SK-N-SH (cell line): ENCODE measurements around the gene KDSR. TPM values are rescaled to one million over a fixed set of nuclear protein-coding genes. Genes with fewer than 3 reads are reported as not detected.

ENCODE experiments used
- CTCF ChIA-PET: fragments of 300-600, 350-600 bp; formaldehyde crosslinking; extraction: SDS; loops from one replicate; lab custom pipeline; 2021; lab: Yijun Ruan, JAX
- POLR2A ChIA-PET: fragments of 350-600 bp; sonication (Branson Sonifier 250); formaldehyde crosslinking; extraction: SDS; loops from one replicate; lab custom pipeline; 2020; ENCODE audit warnings: antibody characterized with exemption, inconsistent platforms; lab: Yijun Ruan, JAX
- DNase-seq: peaks from one replicate; pipeline ENCODE4 v3.0.0; 2012
- H2AFZ ChIP-seq: fragments of 200-600 bp; sonication (generic); 2 replicates; pipeline ENCODE4 v1.8.1; 2016; ENCODE audit warnings: antibody characterized with exemption, mild to moderate bottlenecking, low read depth
- H3F3A ChIP-seq: fragments of 200-600 bp; sonication (generic); replicated peaks from 2 replicates; pipeline ENCODE3; 2016; ENCODE audit warnings: antibody characterized with exemption, mild to moderate bottlenecking; ENCODE audit not compliant: insufficient read depth
- H3K27ac ChIP-seq, 2 experiments: fragments of 200-500 bp in 1 of 2; fragments of 200-600 bp in 1 of 2; sonication (Bioruptor generic) in 1 of 2; sonication (generic), shearing (Covaris generic) in 1 of 2; 2 replicates each; pipeline versions ENCODE4 v1.5.1 to v1.6.1; 2014 to 2016; ENCODE audit warnings: low read depth in 2 of 2, inconsistent platforms in 1 of 2, low read length in 1 of 2, mild to moderate bottlenecking in 1 of 2, mixed read lengths in 1 of 2
- H3K27me3 ChIP-seq: fragments of 200-600 bp; sonication (generic), shearing (Covaris generic); 2 replicates; pipeline ENCODE4 v1.6.1; 2016; ENCODE audit warnings: mixed run types; ENCODE audit not compliant: insufficient read depth
- H3K36me3 ChIP-seq, 2 experiments: fragments of 200-500 bp in 1 of 2; fragments of 200-600 bp in 1 of 2; sonication (Bioruptor generic) in 1 of 2; sonication (generic) in 1 of 2; replicated peaks in 1 of 2; 2 replicates each; pipeline versions ENCODE3 to v1.5.1; 2014 to 2016; ENCODE audit warnings: low read length in 1 of 2, mild to moderate bottlenecking in 1 of 2; ENCODE audit not compliant: insufficient read depth in 2 of 2, control insufficient read depth in 1 of 2
- H3K4me1 ChIP-seq, 2 experiments: fragments of 200-500 bp in 1 of 2; fragments of 200-600 bp in 1 of 2; sonication (Bioruptor generic) in 1 of 2; sonication (generic), shearing (Covaris generic) in 1 of 2; 2 replicates each; pipeline versions ENCODE4 v1.5.1 to v1.6.1; 2014 to 2016; ENCODE audit warnings: low read depth in 1 of 2, low read length in 1 of 2, mixed run types in 1 of 2; ENCODE audit not compliant: insufficient read depth in 2 of 2, control insufficient read depth in 1 of 2
- H3K4me2 ChIP-seq: fragments of 200-600 bp; sonication (generic), shearing (Covaris generic); 2 replicates; pipeline ENCODE4 v1.6.1; 2017; ENCODE audit warnings: mixed run types
- H3K4me3 ChIP-seq, 2 experiments: fragments of 200-500 bp in 1 of 2; fragments of 200-600 bp in 1 of 2; sonication (Bioruptor generic) in 1 of 2; sonication (generic), shearing (Covaris generic) in 1 of 2; 2 replicates each; pipeline versions ENCODE4 v1.5.1 to v1.8.1; 2014 to 2016; ENCODE audit warnings: low read depth in 2 of 2, inconsistent platforms in 1 of 2, low read length in 1 of 2, mild to moderate bottlenecking in 1 of 2, mixed read lengths in 1 of 2, moderate library complexity in 1 of 2
- H3K79me2 ChIP-seq: fragments of 200-600 bp; sonication (generic); 2 replicates; pipeline ENCODE4 v1.8.1; 2017; ENCODE audit warnings: mild to moderate bottlenecking; ENCODE audit not compliant: insufficient read depth
- H3K9ac ChIP-seq: fragments of 200-600 bp; sonication (generic); 2 replicates; pipeline ENCODE4 v1.6.1; 2017; ENCODE audit warnings: mixed run types
- H3K9me2 ChIP-seq: fragments of 200-600 bp; sonication (generic); 2 replicates; pipeline ENCODE4 v1.6.1; 2017; ENCODE audit warnings: mixed run types
- H3K9me3 ChIP-seq: fragments of 200-600 bp; sonication (generic); 2 replicates; pipeline ENCODE4 v1.6.1; 2017; ENCODE audit warnings: mixed run types, mild to moderate bottlenecking, moderate library complexity
- H4K20me1 ChIP-seq: fragments of 200-600 bp; sonication (generic); 2 replicates; pipeline ENCODE4 v1.6.1; 2017; ENCODE audit warnings: mild to moderate bottlenecking, mixed run types; ENCODE audit not compliant: insufficient read depth
- CHD2 ChIP-seq: fragments of 150-350 bp; IDR thresholded peaks from 2 replicates; pipeline ENCODE4 v1.6.1; 2018; ENCODE audit warnings: low read length; ENCODE audit not compliant: partially characterized antibody
- FOXM1 ChIP-seq: IDR thresholded peaks from 2 replicates; pipeline ENCODE4 v1.4.0; 2012; ENCODE audit warnings: low read depth, mild to moderate bottlenecking
- GABPA ChIP-seq: IDR thresholded peaks from 2 replicates; pipeline ENCODE4 v1.4.0; 2012; ENCODE audit warnings: low read depth, mild to moderate bottlenecking
- JUND ChIP-seq: IDR thresholded peaks from 2 replicates; pipeline ENCODE4 v1.4.0; 2012
- NRF1 ChIP-seq: IDR thresholded peaks from 2 replicates; pipeline ENCODE4 v1.6.1; 2012; ENCODE audit warnings: low read depth, mild to moderate bottlenecking, low read length
- REST ChIP-seq: IDR thresholded peaks from 2 replicates; pipeline ENCODE4 v1.6.1; 2012; ENCODE audit warnings: mild to moderate bottlenecking, low read depth, low read length, moderate library complexity
- RXRA ChIP-seq: IDR thresholded peaks from 2 replicates; pipeline ENCODE4 v1.4.0; 2012; ENCODE audit warnings: low read depth, mild to moderate bottlenecking, borderline replicate concordance
- SMC3 ChIP-seq: IDR thresholded peaks from 2 replicates; pipeline ENCODE4 v1.6.1; 2012; ENCODE audit warnings: low read depth, low read length, improper control_type of control experiment
- USF1 ChIP-seq: IDR thresholded peaks from 2 replicates; pipeline ENCODE4 v1.4.0; 2012; ENCODE audit warnings: low read depth, borderline replicate concordance
- YY1 ChIP-seq: IDR thresholded peaks from 2 replicates; pipeline ENCODE4 v1.4.0; 2012; ENCODE audit warnings: low read depth, mild to moderate bottlenecking
- WGBS: methylation state at CpG from one replicate; pipeline ENCODE4 v1.1.6; 2017; ENCODE audit warnings: low lambda C conversion rate; 5-methylcytosine and 5-hydroxymethylcytosine counted together
- polyA plus RNA-seq, 3 experiments: library from polyadenylated mRNA; depleted of rRNA; stranded (reverse); fragments of >200 nt; gene quantifications; 2 replicates each; pipeline ENCODE4 v1.2.3, GENCODE V29; 2012

KDSR gene
- polyA plus RNA-seq, 1 of the 3 experiments (the other 2 are of a cell fraction) = 22.3 TPM

- no peak for TF ChIP-seq REST
- TF ChIP-seq, all 33 proteins: peak for 3
These were observed 68.3 kb downstream of the KDSR start (continued) for GRCh38 chr18:63298400-63299365.

GRCh38 chr18:63297687-63298399 lies 69.2 kb downstream of the KDSR start:
- DNase-seq = no peak
- no peak for TF ChIP-seq USF1
- TF ChIP-seq YY1 = no peak
- TF ChIP-seq SMC3 = no peak
- no peak for TF ChIP-seq GABPA
- no peak for TF ChIP-seq CHD2
- TF ChIP-seq FOXM1 = no peak
- no peak for TF ChIP-seq NRF1
- TF ChIP-seq JUND = no peak
- no peak for TF ChIP-seq RXRA
- H2AFZ ChIP-seq = no peak overlapping the region

More at GRCh38 chr18:63297687-63298399, 69.2 kb downstream of the KDSR start:
- Histone ChIP-seq H3K4me3 (no peak overlapping the region), H3K36me3 (no peaks in the 10 kb centered on the region), H3K79me2 (no peaks in the 10 kb centered on the region), H3K4me1 (peaks cover 0 to 6% of the 10 kb centered on the region in 2 experiments; a peak in 3 of 4 replicates), H3K27me3 (no peaks in the 10 kb centered on the region), H3K9me2 (no peaks in the 10 kb centered on the region), H3F3A (no peaks in the 10 kb centered on the region), H3K4me2 (no peak overlapping the region), H3K9ac (no peak overlapping the region), H3K27ac (no peak overlapping the region), H3K9me3 (no peaks in the 10 kb centered on the region), H4K20me1 (no peaks in the 10 kb centered on the region)
- ChIA-PET CTCF (interaction anchor here (1.0 to 2.3 kb wide), 3 partner anchors 10 to 168 kb away, joined by 3 to 6 read pairs (median 5); no protein-coding TSS in a partner anchor), POLR2A (no interaction called here)
- 86% methylated on average over 15 of the region's 16 CpGs for WGBS
